ENCODE measurements around the gene ORM2. TPM values are rescaled to one million over a fixed set of nuclear protein-coding genes. Genes with fewer than 3 reads are reported as not detected.

Gene ORM2
- total RNA-seq, 2 donors from 2014 or later, result 0.59 to 0.80 TPM

- Histone ChIP-seq H3K4me3 (ENCODE audit: low read length) (no peak overlapping the region), H3K27ac (ENCODE audit: low read depth, low read length) (no peak overlapping the region), H3K36me3 (ENCODE audit: control insufficient read depth, insufficient read depth, low read length) (no peaks in the 10 kb centered on the region), H3K4me1 (ENCODE audit: control insufficient read depth, insufficient read depth, low read length) (no peaks in the 10 kb centered on the region), H3K9me3 (ENCODE audit: control insufficient read depth, low read length) (no peaks in the 10 kb centered on the region), H3K9ac (ENCODE audit: extremely low read depth, low read length, poor library complexity, severe bottlenecking) (no peak overlapping the region), H3K27me3 (ENCODE audit: control insufficient read depth, insufficient read depth, low read length, poor library complexity, severe bottlenecking) (no peaks in the 10 kb centered on the region)
- no peak for DNase-seq
- peaks cover 6% of the 10 kb centered on the region for H3K4me1 Mint-ChIP-seq
- TF ChIP-seq, protein P1, sequence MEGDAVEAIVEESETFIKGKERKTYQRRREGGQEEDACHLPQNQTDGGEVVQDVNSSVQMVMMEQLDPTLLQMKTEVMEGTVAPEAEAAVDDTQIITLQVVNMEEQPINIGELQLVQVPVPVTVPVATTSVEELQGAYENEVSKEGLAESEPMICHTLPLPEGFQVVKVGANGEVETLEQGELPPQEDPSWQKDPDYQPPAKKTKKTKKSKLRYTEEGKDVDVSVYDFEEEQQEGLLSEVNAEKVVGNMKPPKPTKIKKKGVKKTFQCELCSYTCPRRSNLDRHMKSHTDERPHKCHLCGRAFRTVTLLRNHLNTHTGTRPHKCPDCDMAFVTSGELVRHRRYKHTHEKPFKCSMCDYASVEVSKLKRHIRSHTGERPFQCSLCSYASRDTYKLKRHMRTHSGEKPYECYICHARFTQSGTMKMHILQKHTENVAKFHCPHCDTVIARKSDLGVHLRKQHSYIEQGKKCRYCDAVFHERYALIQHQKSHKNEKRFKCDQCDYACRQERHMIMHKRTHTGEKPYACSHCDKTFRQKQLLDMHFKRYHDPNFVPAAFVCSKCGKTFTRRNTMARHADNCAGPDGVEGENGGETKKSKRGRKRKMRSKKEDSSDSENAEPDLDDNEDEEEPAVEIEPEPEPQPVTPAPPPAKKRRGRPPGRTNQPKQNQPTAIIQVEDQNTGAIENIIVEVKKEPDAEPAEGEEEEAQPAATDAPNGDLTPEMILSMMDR (conservative IDR thresholded peaks at IDR 0.05), result peak; percentile 48
- H3K4me3 Mint-ChIP-seq, result no peak overlapping the region
- 92 to 100% methylated on average over 3 to 5 of the region's 5 CpGs for WGBS, 2 experiments (ENCODE audit: insufficient coverage in 1 of 2, insufficient read length in 1 of 2)
- H3K27ac Mint-ChIP-seq, result no peak overlapping the region
- peaks cover 6% of the 10 kb centered on the region for H3K36me3 Mint-ChIP-seq (ENCODE audit: low read depth)
- no peaks in the 10 kb centered on the region for H3K27me3 Mint-ChIP-seq (ENCODE audit: insufficient read depth)
- H3K9me3 Mint-ChIP-seq, result no peaks in the 10 kb centered on the region
Measured at GRCh38 chr9:114378883-114379282, 49.2 kb downstream of the ORM2 start.

Other genes starting within 250 kb of the ORM2 start
- 10 to 100 TPM; 11.4 to 16.3 TPM for gene KIF12, start 230.6 kb upstream of the ORM2 start, total RNA-seq
- 10 to 100 TPM; 43.8 to 69.5 TPM for gene COL27A1, start 174.3 kb upstream of the ORM2 start, total RNA-seq
- gene ORM1, start 6.8 kb upstream of the ORM2 start, total RNA-seq, result under 1 TPM in 1 of 2 donors, not detected in 1; 0.59 TPM
- 10 to 100 TPM; 12.2 to 15.4 TPM for gene AKNA, start 58.1 kb downstream of the ORM2 start, total RNA-seq
- gene WHRN, start 175.6 kb downstream of the ORM2 start, total RNA-seq, result 10 to 100 TPM in 1 of 2 donors, 1 to 10 TPM in 1; 7.0 to 12.8 TPM

Data from endodermal cell (in vitro differentiated cells).